DOHH2 (cell line): ENCODE results near the gene SMARCC1.

Experiments
- H3F3A ChIP-seq: fragments of 200-600 bp; sonication (generic), shearing (Covaris generic); 2 replicates; pipeline ENCODE4 v1.6.0; 2016; ENCODE audit warnings: antibody characterized with exemption, mild to moderate bottlenecking; ENCODE audit not compliant: control insufficient read depth, insufficient read depth
- H3K27ac ChIP-seq: fragments of 200-600 bp; sonication (generic); 2 replicates; pipeline ENCODE4 v1.5.1; 2014; ENCODE audit warnings: low read depth, mild to moderate bottlenecking, low read length, moderate library complexity
- H3K27me3 ChIP-seq: fragments of 200-600 bp; sonication (generic); 2 replicates; pipeline ENCODE4 v1.6.1; 2014; ENCODE audit warnings: mild to moderate bottlenecking, low read length, mixed read lengths; ENCODE audit not compliant: control insufficient read depth
- H3K36me3 ChIP-seq: fragments of 200-600 bp; sonication (generic); 2 replicates; pipeline ENCODE4 v1.6.1; 2014; ENCODE audit warnings: mild to moderate bottlenecking, low read length, moderate library complexity, mixed read lengths; ENCODE audit not compliant: control insufficient read depth
- H3K4me1 ChIP-seq: fragments of 200-600 bp; sonication (generic); 2 replicates; pipeline ENCODE4 v1.6.1; 2014; ENCODE audit warnings: mild to moderate bottlenecking, low read length, mixed read lengths; ENCODE audit not compliant: control insufficient read depth
- H3K4me2 ChIP-seq: fragments of 200-600 bp; sonication (generic); 2 replicates; pipeline ENCODE4 v1.6.0; 2014; ENCODE audit warnings: mild to moderate bottlenecking, low read length, moderate library complexity
- H3K4me3 ChIP-seq: fragments of 200-600 bp; sonication (generic); 2 replicates; pipeline ENCODE4 v1.5.1; 2014; ENCODE audit warnings: mild to moderate bottlenecking, low read length, mixed read lengths
- H3K79me2 ChIP-seq: fragments of 200-600 bp; sonication (generic); 2 replicates; pipeline ENCODE4 v1.6.1; 2014; ENCODE audit warnings: mild to moderate bottlenecking, low read length, mixed read lengths; ENCODE audit not compliant: control insufficient read depth
- H3K9me2 ChIP-seq: fragments of 200-600 bp; sonication (generic); replicated peaks from 2 replicates; pipeline ENCODE4 v1.6.1; 2014; ENCODE audit warnings: mild to moderate bottlenecking, low read length, mixed read lengths; ENCODE audit not compliant: control insufficient read depth
- H3K9me3 ChIP-seq: fragments of 200-600 bp; sonication (generic); 2 replicates; pipeline ENCODE4 v1.6.1; 2014; ENCODE audit warnings: antibody characterized with exemption, low read length, mixed read lengths; ENCODE audit not compliant: control insufficient read depth, insufficient read depth
- H4K20me1 ChIP-seq: fragments of 200-600 bp; sonication (generic); 2 replicates; pipeline ENCODE4 v1.6.0; 2014; ENCODE audit warnings: low read depth, mild to moderate bottlenecking, antibody characterized with exemption, low read length, moderate library complexity; ENCODE audit not compliant: control insufficient read depth, insufficient read depth
- EZH2phosphoT487 ChIP-seq: fragments of 200-600 bp; sonication (generic); IDR thresholded peaks from 2 replicates; pipeline ENCODE4 v1.6.1; 2017; ENCODE audit warnings: borderline replicate concordance, mild to moderate bottlenecking, antibody characterized with exemption, low read length, moderate library complexity, mixed read lengths
- TF ChIP-seq, protein P1 (sequence below): fragments of 200-600 bp; sonication (generic); IDR thresholded peaks from one replicate; pipeline ENCODE4 v1.5.1; 2014; ENCODE audit warnings: antibody characterized with exemption, mild to moderate bottlenecking, low read depth, low read length; ENCODE audit not compliant: poor library complexity, severe bottlenecking

The SMARCC1 gene

DNA sequence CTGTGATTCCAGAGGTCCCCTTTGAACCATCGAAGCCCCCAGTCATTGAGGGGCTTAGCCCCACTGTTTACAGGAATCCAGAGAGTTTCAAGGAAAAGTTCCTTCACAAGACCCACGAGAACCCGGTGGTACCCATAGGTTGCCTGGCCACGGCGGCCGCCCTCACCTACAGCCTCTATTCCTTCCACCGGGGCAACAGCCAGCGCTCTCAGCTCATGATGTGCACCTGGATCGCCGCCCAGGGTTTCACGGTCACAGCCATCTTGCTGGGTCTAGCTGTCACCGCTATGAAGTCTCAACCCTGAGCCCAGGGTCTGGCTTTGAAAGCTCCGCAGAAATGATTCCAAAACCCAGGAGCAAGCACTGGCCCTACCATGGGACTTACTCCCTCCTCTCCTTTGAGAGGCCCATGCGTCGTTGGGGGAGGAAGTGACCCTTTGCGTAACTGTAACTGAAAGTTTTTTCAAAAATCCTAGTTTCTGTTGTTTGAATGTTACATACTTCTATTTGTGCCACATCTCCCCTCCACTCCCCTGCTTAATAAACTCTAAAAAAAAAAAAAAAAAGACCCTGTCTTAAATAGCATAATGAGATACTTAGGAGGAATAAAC is 118.0 kb downstream of the SMARCC1 start:
- Histone ChIP-seq H3F3A (peaks cover 7% of the 10 kb centered on the region; the same call in 1 of the 2 replicates), H3K36me3 (peaks cover 73% of the 10 kb centered on the region), H4K20me1 (no peaks in the 10 kb centered on the region), H3K27ac (no peak overlapping the region), H3K4me2 (no peak overlapping the region), H3K4me1 (no peaks in the 10 kb centered on the region), H3K9me2 (no peaks in the 10 kb centered on the region), H3K9me3 (no peaks in the 10 kb centered on the region), H3K79me2 (peaks cover 11% of the 10 kb centered on the region), H3K27me3 (no peaks in the 10 kb centered on the region), H3K4me3 (no peak overlapping the region)
- TF ChIP-seq, protein P1, sequence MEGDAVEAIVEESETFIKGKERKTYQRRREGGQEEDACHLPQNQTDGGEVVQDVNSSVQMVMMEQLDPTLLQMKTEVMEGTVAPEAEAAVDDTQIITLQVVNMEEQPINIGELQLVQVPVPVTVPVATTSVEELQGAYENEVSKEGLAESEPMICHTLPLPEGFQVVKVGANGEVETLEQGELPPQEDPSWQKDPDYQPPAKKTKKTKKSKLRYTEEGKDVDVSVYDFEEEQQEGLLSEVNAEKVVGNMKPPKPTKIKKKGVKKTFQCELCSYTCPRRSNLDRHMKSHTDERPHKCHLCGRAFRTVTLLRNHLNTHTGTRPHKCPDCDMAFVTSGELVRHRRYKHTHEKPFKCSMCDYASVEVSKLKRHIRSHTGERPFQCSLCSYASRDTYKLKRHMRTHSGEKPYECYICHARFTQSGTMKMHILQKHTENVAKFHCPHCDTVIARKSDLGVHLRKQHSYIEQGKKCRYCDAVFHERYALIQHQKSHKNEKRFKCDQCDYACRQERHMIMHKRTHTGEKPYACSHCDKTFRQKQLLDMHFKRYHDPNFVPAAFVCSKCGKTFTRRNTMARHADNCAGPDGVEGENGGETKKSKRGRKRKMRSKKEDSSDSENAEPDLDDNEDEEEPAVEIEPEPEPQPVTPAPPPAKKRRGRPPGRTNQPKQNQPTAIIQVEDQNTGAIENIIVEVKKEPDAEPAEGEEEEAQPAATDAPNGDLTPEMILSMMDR: no peak
- TF ChIP-seq EZH2phosphoT487: no peak

DNA sequence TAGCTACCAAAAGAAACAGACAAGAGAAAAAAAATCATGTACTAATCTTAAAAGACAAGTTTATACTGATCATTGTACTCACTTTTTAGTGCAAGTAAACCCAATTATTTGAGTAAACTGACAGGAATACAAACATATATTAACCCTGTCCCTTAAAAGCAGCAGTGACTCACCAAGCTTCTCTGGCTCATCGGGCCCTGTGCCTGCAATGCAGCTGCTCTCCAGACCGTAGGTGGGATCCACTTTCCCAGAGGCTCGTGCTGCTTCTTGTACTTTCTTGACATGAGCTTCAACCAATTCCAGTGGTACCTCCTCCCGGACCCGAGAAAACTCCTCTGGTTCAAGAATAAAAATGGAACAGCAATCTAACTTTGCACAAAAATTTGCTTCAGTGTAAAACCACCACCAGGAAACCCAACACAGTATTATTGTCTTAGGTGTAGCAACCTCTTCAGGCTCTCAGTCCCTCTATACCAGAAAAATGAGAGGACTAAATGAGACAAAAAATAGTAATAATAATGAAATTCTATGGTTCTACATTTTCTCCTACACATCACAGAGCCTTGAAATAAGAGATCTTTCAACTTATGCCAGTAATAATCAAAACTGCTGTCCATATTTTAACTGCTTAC is 120.5 kb downstream of the SMARCC1 start:
- Histone ChIP-seq H3K9me3 (no peaks in the 10 kb centered on the region), H3F3A (peaks cover 4% of the 10 kb centered on the region; the same call in 1 of the 2 replicates), H4K20me1 (peaks cover 3% of the 10 kb centered on the region; the same call in 1 of the 2 replicates), H3K79me2 (peaks cover 31% of the 10 kb centered on the region), H3K9me2 (no peaks in the 10 kb centered on the region), H3K4me2 (no peak overlapping the region), H3K27ac (no peak overlapping the region), H3K27me3 (no peaks in the 10 kb centered on the region), H3K36me3 (peaks cover 82% of the 10 kb centered on the region), H3K4me3 (no peak overlapping the region), H3K4me1 (no peaks in the 10 kb centered on the region)
- TF ChIP-seq, protein P1: no peak
- TF ChIP-seq EZH2phosphoT487: no peak

DNA sequence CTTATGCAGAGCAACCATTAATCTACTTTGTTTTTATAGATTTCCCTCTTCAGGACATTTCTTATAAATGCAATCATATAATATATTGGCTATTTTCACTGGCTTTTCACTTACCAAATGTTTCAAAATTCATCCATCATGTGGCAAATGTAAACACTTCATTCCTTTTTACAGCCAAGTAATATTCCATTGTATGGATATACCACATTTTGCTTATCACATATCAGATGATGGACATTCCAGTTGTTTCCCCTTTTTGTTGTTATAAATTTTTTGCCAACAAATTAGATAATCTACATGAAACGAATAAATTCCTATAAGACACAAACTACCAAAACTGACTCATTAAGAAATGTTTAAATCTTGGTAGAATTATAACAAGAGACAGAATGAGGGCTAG is 123.2 kb downstream of the SMARCC1 start:
- Histone ChIP-seq H3K27me3 (no peaks in the 10 kb centered on the region), H3K36me3 (peaks cover 90% of the 10 kb centered on the region), H3K27ac (no peak overlapping the region), H3F3A (no peaks in the 10 kb centered on the region), H3K9me2 (no peaks in the 10 kb centered on the region), H3K4me3 (no peak overlapping the region), H3K9me3 (no peaks in the 10 kb centered on the region), H3K4me2 (no peak overlapping the region), H4K20me1 (peaks cover 3% of the 10 kb centered on the region; the same call in 1 of the 2 replicates), H3K79me2 (peaks cover 54% of the 10 kb centered on the region), H3K4me1 (no peaks in the 10 kb centered on the region)
- no peak for TF ChIP-seq EZH2phosphoT487
- TF ChIP-seq, protein P1: no peak
